ENCODE measurements around the gene CEBPE.

- no peak for TF ChIP-seq CTCF (IDR thresholded peaks at IDR 0.05)
- no peak for TF ChIP-seq POLR2A (IDR thresholded peaks at IDR 0.05)
Observed at GRCh38 chr14:23115918-23116317, 3.1 kb downstream of the CEBPE start.
